GM20431 (cell line): ENCODE measurements around the gene COL1A2.

ENCODE experiments used
- in situ Hi-C: fragments of 300-500 bp; cut with MseI, MboI; formaldehyde crosslinking; loops from one replicate; pipeline ENCODE4 v1.15.0; 2020; ENCODE audit warnings: low sequenced_read_pairs; ENCODE audit not compliant: unreplicated experiment

COL1A2 gene

GRCh38 chr7:94394437-94395140 lies at the start of gene COL1A2:
Gene COL1A2 (plus strand): TSS chr7:94394895. CDS start chr7:94395032, 137 bp downstream.
- in situ Hi-C loops = no loop called here

- in situ Hi-C loops = no loop called here
Observed at GRCh38 chr7:94345907-94346306, 48.8 kb upstream of the COL1A2 start.

- in situ Hi-C loops = no loop called here
Observed at GRCh38 chr7:94348142-94348541, 46.6 kb upstream of the COL1A2 start.

GRCh38 chr7:94350734-94351133 lies 44.0 kb upstream of the COL1A2 start:
- in situ Hi-C loops = no loop called here

GRCh38 chr7:94351703-94352102 lies 43.0 kb upstream of the COL1A2 start:
- in situ Hi-C loops = no loop called here

GRCh38 chr7:94352887-94353286 lies 41.8 kb upstream of the COL1A2 start:
- in situ Hi-C loops = no loop called here

- in situ Hi-C loops = no loop called here
Observed at GRCh38 chr7:94354953-94355352, 39.7 kb upstream of the COL1A2 start.

- in situ Hi-C loops = no loop called here
Observed at GRCh38 chr7:94355454-94355853, 39.2 kb upstream of the COL1A2 start.

- in situ Hi-C loops = no loop called here
Observed at GRCh38 chr7:94357076-94357475, 37.6 kb upstream of the COL1A2 start.

- in situ Hi-C loops = no loop called here
Observed at GRCh38 chr7:94360926-94361325, 33.8 kb upstream of the COL1A2 start.

- in situ Hi-C loops = no loop called here
Observed at GRCh38 chr7:94362276-94362675, 32.4 kb upstream of the COL1A2 start.

GRCh38 chr7:94364816-94365215 lies 29.9 kb upstream of the COL1A2 start:
- in situ Hi-C loops = no loop called here

- in situ Hi-C loops = no loop called here
Observed at GRCh38 chr7:94366163-94366562, 28.5 kb upstream of the COL1A2 start.

GRCh38 chr7:94366832-94367231 lies 27.9 kb upstream of the COL1A2 start:
- in situ Hi-C loops = no loop called here

GRCh38 chr7:94367949-94368348 lies 26.7 kb upstream of the COL1A2 start:
- in situ Hi-C loops = no loop called here

GRCh38 chr7:94368371-94368791 lies 26.3 kb upstream of the COL1A2 start:
- in situ Hi-C loops = no loop called here

GRCh38 chr7:94374231-94374630 lies 20.5 kb upstream of the COL1A2 start:
- in situ Hi-C loops = no loop called here

GRCh38 chr7:94374721-94375566 lies 19.8 kb upstream of the COL1A2 start:
- in situ Hi-C loops = no loop called here

GRCh38 chr7:94375691-94376090 lies 19.0 kb upstream of the COL1A2 start:
- in situ Hi-C loops = no loop called here

- in situ Hi-C loops = no loop called here
Observed at GRCh38 chr7:94376281-94376680, 18.4 kb upstream of the COL1A2 start.

- in situ Hi-C loops = no loop called here
Observed at GRCh38 chr7:94378356-94378755, 16.3 kb upstream of the COL1A2 start.
